Epithelial cell of esophagus (primary cell): ENCODE measurements around the gene MEIS3.
A peak's percentile ranks its signal among the peaks of the same experiment; 100 is the strongest.

Experiments used
- DNase-seq: peaks from one replicate; pipeline ENCODE4 v3.0.0; 2010; ENCODE audit warnings: low read depth
- H3K4me3 ChIP-seq: 2 replicates; pipeline ENCODE4 v1.5.1; 2011; ENCODE audit warnings: mild to moderate bottlenecking, low read length, control low read depth
- TF ChIP-seq, protein P1 (sequence below): IDR thresholded peaks from 2 replicates; pipeline ENCODE4 v1.5.1; 2011; ENCODE audit warnings: low read depth, mild to moderate bottlenecking, low read length, control low read depth, inconsistent platforms; ENCODE audit not compliant: insufficient read depth; ENCODE audit errors: missing control alignments

Gene MEIS3

DNA sequence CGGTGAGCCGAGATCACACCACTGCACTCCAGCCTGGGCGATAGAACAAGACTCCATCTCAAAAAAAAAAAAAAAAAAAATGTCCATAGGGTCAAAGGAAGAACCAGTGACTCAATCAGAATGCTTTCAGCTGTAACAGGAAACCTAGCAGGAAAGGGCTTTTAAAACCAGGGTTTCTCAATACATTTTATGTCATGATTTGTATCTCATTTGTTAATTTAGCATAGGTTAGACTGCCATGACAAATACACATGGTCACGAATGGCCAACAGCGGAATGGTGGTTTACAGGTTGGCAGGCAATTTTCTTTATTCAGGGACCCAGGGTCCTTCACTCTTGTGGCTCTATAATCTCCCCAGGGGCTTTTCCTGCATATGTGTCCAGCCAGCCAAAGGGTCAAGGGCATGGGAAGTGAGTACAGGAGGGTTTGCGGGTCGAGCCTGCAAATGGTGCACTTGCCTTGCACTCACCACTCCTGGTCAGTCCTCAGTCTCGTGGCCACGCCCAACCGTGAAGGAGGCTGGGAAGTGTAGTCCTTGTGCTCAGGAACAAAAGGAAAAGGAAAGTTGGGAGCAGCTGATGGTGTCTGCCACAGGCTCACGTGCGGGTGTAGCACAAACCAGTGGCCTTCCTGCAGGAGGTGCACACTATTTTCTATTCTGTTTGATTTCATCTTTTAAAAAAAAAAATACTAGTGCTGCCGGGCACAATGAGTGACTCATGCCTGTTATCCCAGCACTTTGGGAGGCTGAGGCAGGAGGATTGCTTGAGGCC is 55.4 kb downstream of the MEIS3 start:
- TF ChIP-seq, protein P1, sequence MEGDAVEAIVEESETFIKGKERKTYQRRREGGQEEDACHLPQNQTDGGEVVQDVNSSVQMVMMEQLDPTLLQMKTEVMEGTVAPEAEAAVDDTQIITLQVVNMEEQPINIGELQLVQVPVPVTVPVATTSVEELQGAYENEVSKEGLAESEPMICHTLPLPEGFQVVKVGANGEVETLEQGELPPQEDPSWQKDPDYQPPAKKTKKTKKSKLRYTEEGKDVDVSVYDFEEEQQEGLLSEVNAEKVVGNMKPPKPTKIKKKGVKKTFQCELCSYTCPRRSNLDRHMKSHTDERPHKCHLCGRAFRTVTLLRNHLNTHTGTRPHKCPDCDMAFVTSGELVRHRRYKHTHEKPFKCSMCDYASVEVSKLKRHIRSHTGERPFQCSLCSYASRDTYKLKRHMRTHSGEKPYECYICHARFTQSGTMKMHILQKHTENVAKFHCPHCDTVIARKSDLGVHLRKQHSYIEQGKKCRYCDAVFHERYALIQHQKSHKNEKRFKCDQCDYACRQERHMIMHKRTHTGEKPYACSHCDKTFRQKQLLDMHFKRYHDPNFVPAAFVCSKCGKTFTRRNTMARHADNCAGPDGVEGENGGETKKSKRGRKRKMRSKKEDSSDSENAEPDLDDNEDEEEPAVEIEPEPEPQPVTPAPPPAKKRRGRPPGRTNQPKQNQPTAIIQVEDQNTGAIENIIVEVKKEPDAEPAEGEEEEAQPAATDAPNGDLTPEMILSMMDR, result no peak
- DNase-seq, result peak; percentile 55
- H3K4me3 ChIP-seq, result no peak overlapping the region

DNA sequence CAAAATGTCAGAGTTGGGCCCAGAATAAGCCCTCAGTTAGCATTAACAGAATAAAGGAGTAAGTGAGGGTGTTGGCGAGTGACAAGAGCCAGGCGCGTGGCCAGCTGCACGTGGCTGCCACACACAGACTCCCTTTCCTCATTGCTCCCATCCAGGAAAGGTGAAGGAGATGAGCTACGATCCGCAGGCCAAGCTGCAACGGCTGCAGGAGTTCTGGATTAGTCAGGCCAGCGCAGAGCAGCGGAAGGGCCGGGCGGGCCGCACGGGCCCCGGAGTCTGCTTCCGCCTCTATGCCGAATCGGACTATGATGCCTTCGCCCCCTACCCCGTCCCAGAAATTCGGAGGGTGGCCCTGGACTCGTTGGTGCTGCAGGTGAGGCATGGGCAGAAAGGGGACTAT is 57.0 kb downstream of the MEIS3 start:
- no peak for DNase-seq
- TF ChIP-seq, protein P1, result no peak
- H3K4me3 ChIP-seq, result no peak overlapping the region

DNA sequence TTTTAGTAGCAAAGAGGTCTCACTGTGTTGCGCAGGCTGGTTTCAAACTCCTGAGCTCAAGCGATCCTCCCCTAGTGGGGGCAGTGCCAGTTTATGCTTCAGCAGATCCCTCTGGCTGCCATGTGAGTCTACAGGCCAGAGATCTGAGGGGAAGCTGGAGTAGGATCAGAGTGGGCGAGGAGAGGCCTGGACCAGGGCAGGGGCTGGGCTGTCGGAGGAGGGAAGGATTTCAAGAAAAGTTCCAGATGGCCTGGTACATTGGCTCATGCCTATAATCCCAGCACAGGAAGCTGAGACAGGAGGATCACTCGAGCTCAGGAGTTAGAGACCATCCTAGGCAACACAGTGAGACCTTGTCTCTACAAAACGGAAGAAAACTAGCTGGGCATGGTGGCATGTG is 60.4 kb downstream of the MEIS3 start:
- TF ChIP-seq, protein P1, result no peak
- no peak for DNase-seq
- H3K4me3 ChIP-seq, result no peak overlapping the region

DNA sequence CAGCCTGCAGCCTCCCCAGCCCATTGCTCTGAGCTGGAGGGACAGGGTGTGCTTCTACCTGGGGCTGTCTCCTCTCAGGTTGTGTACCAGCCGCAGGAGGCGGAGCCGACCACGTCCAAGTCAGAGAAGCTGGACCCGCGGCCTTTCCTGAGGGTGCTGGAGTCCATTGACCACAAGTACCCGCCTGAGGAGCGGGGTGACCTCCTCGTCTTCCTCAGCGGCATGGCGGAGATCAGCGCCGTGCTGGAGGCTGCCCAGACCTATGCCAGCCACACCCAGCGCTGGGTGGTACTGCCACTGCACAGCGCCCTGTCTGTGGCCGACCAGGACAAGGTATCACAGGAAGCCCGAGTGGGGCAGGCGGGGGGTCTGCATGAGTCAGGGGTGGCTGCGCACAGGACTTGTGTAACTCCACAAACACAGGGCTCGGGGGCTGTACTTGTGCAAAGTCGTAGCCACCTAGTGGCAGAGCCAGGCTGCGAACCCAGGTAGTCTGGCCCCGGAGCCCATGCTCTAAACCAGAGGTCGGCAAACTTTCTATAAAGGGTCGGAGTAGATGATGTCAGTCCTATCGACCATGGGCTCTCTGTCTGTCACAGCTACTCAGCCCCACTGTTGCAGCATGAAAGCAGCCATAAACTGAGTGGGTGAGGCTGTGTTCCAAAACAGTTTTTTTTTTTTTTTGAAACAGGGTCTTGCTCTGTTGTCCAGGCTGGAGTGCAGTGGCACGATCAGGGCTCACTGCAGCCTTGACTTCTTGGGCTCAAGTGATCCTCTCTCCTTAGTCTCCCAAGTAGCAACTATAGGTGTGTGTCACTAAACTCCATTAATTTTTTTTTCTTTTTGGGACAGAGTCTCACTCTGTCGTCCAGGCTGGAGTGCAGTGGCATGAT is 61.3 kb downstream of the MEIS3 start:
- DNase-seq, result peak; percentile 13
- TF ChIP-seq, protein P1, result peak; percentile 27
- no peak overlapping the region for H3K4me3 ChIP-seq

DNA sequence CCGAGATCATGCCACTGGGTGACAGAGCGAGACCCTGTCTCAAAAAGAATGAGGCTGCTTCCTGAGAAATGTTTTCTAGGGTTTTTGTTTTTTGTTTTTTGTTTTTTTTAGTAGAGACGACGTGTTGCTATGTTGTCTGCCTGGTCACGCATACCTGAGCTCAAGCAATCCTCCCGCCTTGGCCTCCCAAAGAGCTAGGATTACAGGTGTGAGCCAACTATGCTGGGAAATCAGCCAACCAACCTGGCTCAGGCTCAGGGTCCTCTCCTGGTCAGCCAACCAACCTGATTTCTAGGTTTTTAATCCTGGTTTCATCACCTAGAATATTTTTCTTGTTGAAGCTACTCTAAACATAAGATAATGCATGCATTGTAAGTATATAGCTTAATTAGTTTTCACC is 62.4 kb downstream of the MEIS3 start:
- TF ChIP-seq, protein P1, result no peak
- DNase-seq, result no peak
- no peak overlapping the region for H3K4me3 ChIP-seq

DNA sequence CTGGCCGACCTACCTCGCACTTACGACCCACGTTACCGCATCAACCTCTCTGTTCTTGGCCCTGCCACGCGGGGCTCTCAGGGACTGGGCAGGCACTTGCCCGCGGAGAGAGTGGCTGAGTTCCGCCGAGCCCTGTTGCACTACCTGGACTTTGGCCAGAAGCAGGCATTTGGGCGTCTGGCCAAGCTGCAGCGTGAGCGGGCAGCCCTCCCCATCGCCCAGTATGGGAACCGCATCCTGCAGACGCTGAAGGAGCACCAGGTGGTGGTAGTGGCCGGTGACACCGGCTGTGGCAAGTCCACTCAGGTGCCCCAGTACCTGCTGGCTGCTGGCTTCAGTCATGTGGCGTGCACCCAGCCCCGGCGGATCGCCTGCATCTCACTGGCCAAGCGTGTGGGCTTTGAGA is 66.0 kb downstream of the MEIS3 start:
- H3K4me3 ChIP-seq, result no peak overlapping the region
- no peak for DNase-seq
- TF ChIP-seq, protein P1, result no peak
